ENCODE measurements around the gene CMTM7.

The CMTM7 gene

GRCh38 chr3:32500231-32500630, 108.6 kb downstream of the CMTM7 start:
- H3K9ac ChIP-seq (ENCODE audit: low read depth, low read length) = no peak overlapping the region

GRCh38 chr3:32500880-32501782, 109.5 kb downstream of the CMTM7 start:
- Histone ChIP-seq H3K9ac (ENCODE audit: low read depth, low read length) (peak overlapping the region; percentile 87; the same call in 1 of the 2 replicates), H3K4me1 (ENCODE audit: insufficient read depth, low read length) (0 out of 2 replicates have a peak, but pooled peaks cover 5% of the 10 kb centered on the region)

More at GRCh38 chr3:32500231-32500630, 108.6 kb downstream of the CMTM7 start:
- 0 out of 2 replicates have a peak, but pooled peaks cover 5% of the 10 kb centered on the region for H3K4me1 ChIP-seq (ENCODE audit: insufficient read depth, low read length)
- H3K36me3 ChIP-seq (ENCODE audit: insufficient read depth, low read length) = no peaks in the 10 kb centered on the region
- H3K9me3 ChIP-seq (ENCODE audit: control insufficient read depth, insufficient read depth, low read length) = no peaks in the 10 kb centered on the region

GRCh38 chr3:32501783-32502117, 110.1 kb downstream of the CMTM7 start:
- Histone ChIP-seq H3K9ac (ENCODE audit: low read depth, low read length) (peak overlapping the region; percentile 87), H3K36me3 (ENCODE audit: insufficient read depth, low read length) (no peaks in the 10 kb centered on the region), H3K9me3 (ENCODE audit: control insufficient read depth, insufficient read depth, low read length) (no peaks in the 10 kb centered on the region), H3K4me1 (ENCODE audit: insufficient read depth, low read length) (0 out of 2 replicates have a peak, but pooled peaks cover 5% of the 10 kb centered on the region)

More at GRCh38 chr3:32500880-32501782, 109.5 kb downstream of the CMTM7 start:
- H3K9me3 ChIP-seq (ENCODE audit: control insufficient read depth, insufficient read depth, low read length) = no peaks in the 10 kb centered on the region
- H3K36me3 ChIP-seq (ENCODE audit: insufficient read depth, low read length) = no peaks in the 10 kb centered on the region

GRCh38 chr3:32502118-32502945, 110.7 kb downstream of the CMTM7 start, which contains the start of gene CMTM6:
CMTM6 (minus strand) TSS chr3:32502852; CDS start chr3:32502745, 107 bp downstream.
- Histone ChIP-seq H3K9ac (ENCODE audit: low read depth, low read length) (peak within 1 kb of the TSS; percentile 87), H3K9me3 (ENCODE audit: control insufficient read depth, insufficient read depth, low read length) (no peaks in the 10 kb centered on the region), H3K4me1 (ENCODE audit: insufficient read depth, low read length) (0 out of 2 replicates have a peak, but pooled peaks cover 5% of the 10 kb centered on the region), H3K36me3 (ENCODE audit: insufficient read depth, low read length) (no peaks in the 10 kb centered on the region)

DNA sequence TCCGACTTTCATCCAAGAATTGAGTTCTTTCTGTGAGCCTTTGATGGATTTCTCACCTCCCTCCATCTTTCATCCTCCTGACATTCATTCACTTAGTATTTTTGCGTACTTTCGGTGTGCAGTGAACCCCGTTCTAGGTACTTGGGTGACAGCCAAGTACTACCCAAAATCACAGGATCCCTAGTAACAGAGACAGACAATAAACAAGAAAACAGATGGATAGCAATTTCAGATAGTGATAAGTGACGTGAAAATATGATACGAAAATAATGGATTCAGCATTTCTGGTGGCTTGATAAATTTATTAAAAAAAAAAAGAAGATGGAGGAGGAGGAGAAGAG, 111.3 kb downstream of the CMTM7 start:
- Histone ChIP-seq H3K9me3 (ENCODE audit: control insufficient read depth, insufficient read depth, low read length) (no peaks in the 10 kb centered on the region), H3K4me1 (ENCODE audit: insufficient read depth, low read length) (0 out of 2 replicates have a peak, but pooled peaks cover 5% of the 10 kb centered on the region), H3K9ac (ENCODE audit: low read depth, low read length) (peak overlapping the region; percentile 87), H3K36me3 (ENCODE audit: insufficient read depth, low read length) (no peaks in the 10 kb centered on the region)
